ENCODE measurements around the gene CAPZA1. TPM values are rescaled to one million over a fixed set of nuclear protein-coding genes. Genes with fewer than 3 reads are reported as not detected.

Gene CAPZA1
- total and polyA plus RNA-seq, 4 experiments from 2014 or later = 149 to 296 (median 199) TPM

DNA sequence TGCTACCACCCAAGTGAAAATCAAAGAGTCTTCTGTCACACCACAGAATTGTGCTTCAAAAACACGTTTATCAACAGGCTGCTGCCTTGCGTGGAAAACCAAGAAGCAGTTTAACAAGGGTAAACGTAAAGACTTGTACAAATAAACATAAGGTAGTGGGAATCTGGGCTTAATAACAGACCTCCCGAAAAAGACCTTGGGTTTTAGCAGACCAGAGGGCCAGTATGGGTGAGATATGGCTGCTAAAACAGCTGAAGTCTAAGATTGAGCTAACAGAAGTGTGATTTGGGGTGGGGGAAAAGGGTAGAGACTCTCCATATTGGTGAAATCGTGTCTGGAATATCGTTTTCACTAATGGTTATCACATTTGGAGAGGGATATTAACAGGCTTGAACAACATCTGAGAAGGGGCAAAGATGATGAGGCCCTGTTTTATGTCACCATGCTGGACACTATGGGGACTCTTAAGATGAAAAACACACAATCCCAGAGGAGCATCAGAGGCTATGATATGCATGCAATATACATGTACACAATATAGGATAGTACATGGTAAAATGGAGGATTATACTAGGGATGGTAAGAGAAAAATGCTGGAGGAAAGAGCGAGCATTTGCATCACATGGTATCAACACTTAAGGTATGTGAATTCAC lies 56.2 kb downstream of the CAPZA1 start:
- H3K27me3 Mint-ChIP-seq = no peaks in the 10 kb centered on the region
- H3K4me1 ChIP-seq (ENCODE audit: insufficient read depth, low read length) = peaks cover 54% of the 10 kb centered on the region
- H3K36me3 Mint-ChIP-seq = peaks cover 12 to 26% of the 10 kb centered on the region in 2 donors
- H3K4me3 Mint-ChIP-seq = peak overlapping the region; percentile 75 to 97 (median 86)
- H3K9me3 ChIP-seq (ENCODE audit: control insufficient read depth in 1 of 2, low read length in 2 of 2) = no peaks in the 10 kb centered on the region
- peak overlapping the region; percentile 86 for H3K27ac ChIP-seq (ENCODE audit: low read depth, low read length)
- CTCF ChIA-PET (ENCODE audit: partially characterized antibody) = interaction anchor here (1.8 to 1.9 kb wide), 2 partner anchors 32 to 54 kb away, joined by 4 to 7 read pairs; no protein-coding TSS in a partner anchor
- no peak for DNase-seq
- peak overlapping the region; percentile 22 to 89 (median 87) for H3K27ac Mint-ChIP-seq
- H3K36me3 ChIP-seq (ENCODE audit: insufficient read depth, low read length) = peaks cover 3% of the 10 kb centered on the region
- no peaks in the 10 kb centered on the region for H3K9me3 Mint-ChIP-seq
- H3K4me1 Mint-ChIP-seq = peaks cover 43 to 69% (median 55%) of the 10 kb centered on the region in 4 donors
- intact Hi-C loops (cut with micrococcal nuclease) = loop anchor here (1.0 to 2.0 kb wide), 3 partner anchors 24 to 39 kb away; partner anchors contain the start of gene PPM1J
- POLR2A ChIA-PET (ENCODE audit: partially characterized antibody) = interaction anchor here (1.1 to 3.3 kb wide), 12 partner anchors 12 to 174 kb away, joined by 3 to 84 read pairs (median 11); partner anchors contain the start of genes CAPZA1, PPM1J and ST7L
- no peaks in the 10 kb centered on the region for H3K27me3 ChIP-seq (ENCODE audit: insufficient read depth, low read length)
- H3K4me3 ChIP-seq (ENCODE audit: low read length in 2 of 2) = peak overlapping the region; percentile 70 to 82

DNA sequence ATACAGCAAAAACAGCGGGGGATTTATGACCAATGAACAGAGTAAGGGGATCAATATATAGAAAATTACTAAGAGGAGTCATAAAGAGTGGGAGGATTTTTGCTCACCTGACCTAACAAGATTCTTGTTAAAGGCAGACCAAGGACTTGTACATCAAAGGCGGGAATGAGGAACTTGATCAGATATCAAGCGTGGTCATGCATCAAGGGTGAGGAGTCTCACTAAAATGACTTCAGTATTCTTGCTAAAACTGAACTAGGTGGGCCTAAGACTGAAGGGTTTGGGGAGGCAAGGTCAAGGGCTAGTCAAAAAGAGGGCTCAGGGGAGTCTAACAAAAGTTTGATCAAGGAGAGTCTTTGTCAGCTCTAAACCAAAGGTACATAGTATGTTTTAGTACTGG lies 56.9 kb downstream of the CAPZA1 start:
- Mint-ChIP-seq H3K4me1 (peaks cover 44 to 69% (median 55%) of the 10 kb centered on the region in 4 donors), H3K4me3 (peak overlapping the region; percentile 61 to 97 (median 85)), H3K36me3 (peaks cover 6 to 19% of the 10 kb centered on the region in 2 donors), H3K27ac (peak overlapping the region in 5 of 7 donors; percentile 1 to 85 (median 28)), H3K27me3 (no peaks in the 10 kb centered on the region), H3K9me3 (no peaks in the 10 kb centered on the region)
- H3K27ac ChIP-seq (ENCODE audit: low read depth, low read length) = no peak overlapping the region
- H3K4me3 ChIP-seq (ENCODE audit: low read length in 2 of 2) = no peak overlapping the region
- H3K4me1 ChIP-seq (ENCODE audit: insufficient read depth, low read length) = peaks cover 54% of the 10 kb centered on the region
- no peak for DNase-seq
- H3K9me3 ChIP-seq (ENCODE audit: control insufficient read depth in 1 of 2, low read length in 2 of 2) = no peaks in the 10 kb centered on the region
- ChIA-PET CTCF (ENCODE audit: partially characterized antibody) (interaction anchor here (1.9 kb wide), 1 partner anchor 31 kb away, joined by 4 read pairs; no protein-coding TSS in a partner anchor), POLR2A (ENCODE audit: partially characterized antibody) (interaction anchor here (3.3 kb wide), 1 partner anchor 58 kb away, joined by 84 read pairs; the partner anchor contains the start of genes CAPZA1 and ST7L)
- intact Hi-C loops (cut with micrococcal nuclease) = no loop called here
- H3K27me3 ChIP-seq (ENCODE audit: insufficient read depth, low read length) = no peaks in the 10 kb centered on the region
- no peaks in the 10 kb centered on the region for H3K36me3 ChIP-seq (ENCODE audit: insufficient read depth, low read length)

DNA sequence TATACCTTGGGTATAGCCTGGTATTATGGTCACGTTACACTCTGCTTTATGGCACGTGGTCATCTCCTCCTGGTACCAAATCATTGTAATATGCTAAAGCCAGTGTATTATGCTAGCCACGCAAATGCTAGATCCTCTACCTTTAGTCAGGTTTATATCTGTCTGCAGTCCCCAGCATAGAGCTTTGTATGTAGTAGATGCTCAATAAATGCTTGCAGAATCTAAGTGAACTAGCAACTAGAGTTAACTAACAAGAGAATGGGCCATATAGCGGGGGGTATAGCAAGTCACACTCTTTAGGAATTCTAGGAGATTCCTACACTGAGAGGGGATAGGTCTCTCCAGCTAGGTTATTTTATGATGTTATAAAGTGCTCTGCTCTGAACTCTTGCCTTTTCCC lies 57.9 kb downstream of the CAPZA1 start:
- Histone ChIP-seq H3K4me1 (ENCODE audit: insufficient read depth, low read length) (peaks cover 54% of the 10 kb centered on the region), H3K9me3 (ENCODE audit: control insufficient read depth in 1 of 2, low read length in 2 of 2) (no peaks in the 10 kb centered on the region), H3K27ac (ENCODE audit: low read depth, low read length) (no peak overlapping the region), H3K4me3 (ENCODE audit: low read length in 2 of 2) (no peak overlapping the region), H3K27me3 (ENCODE audit: insufficient read depth, low read length) (no peaks in the 10 kb centered on the region), H3K36me3 (ENCODE audit: insufficient read depth, low read length) (no peaks in the 10 kb centered on the region)
- no peaks in the 10 kb centered on the region for H3K27me3 Mint-ChIP-seq
- peaks cover 8 to 19% of the 10 kb centered on the region in 2 donors for H3K36me3 Mint-ChIP-seq
- no peaks in the 10 kb centered on the region for H3K9me3 Mint-ChIP-seq
- H3K4me3 Mint-ChIP-seq = no peak overlapping the region
- POLR2A ChIA-PET (ENCODE audit: partially characterized antibody) = interaction anchor here (0.7 kb wide), 1 partner anchor 58 kb away, joined by 3 read pairs; the partner anchor contains the start of gene CAPZA1
- peak overlapping the region in 2 of 7 donors; percentile 15 to 22 for H3K27ac Mint-ChIP-seq
- H3K4me1 Mint-ChIP-seq = peaks cover 46 to 65% (median 55%) of the 10 kb centered on the region in 4 donors
- intact Hi-C loops (cut with micrococcal nuclease) = no loop called here
- CTCF ChIA-PET (ENCODE audit: partially characterized antibody) = no interaction called here
- no peak for DNase-seq

GRCh38 chr1:112678605-112679004 lies 59.0 kb downstream of the CAPZA1 start:
- Histone ChIP-seq H3K27ac (ENCODE audit: low read depth, low read length) (no peak overlapping the region), H3K27me3 (ENCODE audit: insufficient read depth, low read length) (no peaks in the 10 kb centered on the region), H3K9me3 (ENCODE audit: control insufficient read depth in 1 of 2, low read length in 2 of 2) (no peaks in the 10 kb centered on the region), H3K4me3 (ENCODE audit: low read length in 2 of 2) (no peak overlapping the region), H3K4me1 (ENCODE audit: insufficient read depth, low read length) (peaks cover 48% of the 10 kb centered on the region), H3K36me3 (ENCODE audit: insufficient read depth, low read length) (no peaks in the 10 kb centered on the region)
- Mint-ChIP-seq H3K4me3 (no peak overlapping the region), H3K36me3 (peaks cover 9 to 18% of the 10 kb centered on the region in 2 donors), H3K27me3 (no peaks in the 10 kb centered on the region), H3K27ac (peak overlapping the region in 2 of 7 donors; percentile 40 to 48), H3K9me3 (no peaks in the 10 kb centered on the region), H3K4me1 (peaks cover 41 to 57% (median 49%) of the 10 kb centered on the region in 4 donors)
- intact Hi-C loops (cut with micrococcal nuclease) = no loop called here
- DNase-seq = no peak
- ChIA-PET POLR2A (ENCODE audit: partially characterized antibody) (no interaction called here), CTCF (ENCODE audit: partially characterized antibody) (no interaction called here)

- ChIA-PET CTCF (ENCODE audit: partially characterized antibody) (no interaction called here), POLR2A (ENCODE audit: partially characterized antibody) (interaction anchor here (1.5 kb wide), 1 partner anchor 68 kb away, joined by 3 read pairs; no protein-coding TSS in a partner anchor)
- H3K27ac Mint-ChIP-seq = peak overlapping the region in 3 of 7 donors; percentile 29 to 70 (median 52)
- no peak overlapping the region for H3K4me3 Mint-ChIP-seq
- H3K36me3 Mint-ChIP-seq = peaks cover 22 to 27% of the 10 kb centered on the region in 2 donors
- H3K4me1 ChIP-seq (ENCODE audit: insufficient read depth, low read length) = no peaks in the 10 kb centered on the region
- no peak overlapping the region for H3K27ac ChIP-seq (ENCODE audit: low read depth, low read length)
- H3K9me3 ChIP-seq (ENCODE audit: control insufficient read depth in 1 of 2, low read length in 2 of 2) = no peaks in the 10 kb centered on the region
- no peak for DNase-seq
- peaks cover 17% of the 10 kb centered on the region for H3K36me3 ChIP-seq (ENCODE audit: insufficient read depth, low read length)
- H3K4me1 Mint-ChIP-seq = peaks cover 7 to 17% (median 15%) of the 10 kb centered on the region in 4 donors
- H3K4me3 ChIP-seq (ENCODE audit: low read length in 2 of 2) = no peak overlapping the region
- no peaks in the 10 kb centered on the region for H3K27me3 ChIP-seq (ENCODE audit: insufficient read depth, low read length)
- H3K27me3 Mint-ChIP-seq = no peaks in the 10 kb centered on the region
- intact Hi-C loops (cut with micrococcal nuclease) = no loop called here
- H3K9me3 Mint-ChIP-seq = no peaks in the 10 kb centered on the region
Measured at GRCh38 chr1:112685913-112686312, 66.3 kb downstream of the CAPZA1 start.

DNA sequence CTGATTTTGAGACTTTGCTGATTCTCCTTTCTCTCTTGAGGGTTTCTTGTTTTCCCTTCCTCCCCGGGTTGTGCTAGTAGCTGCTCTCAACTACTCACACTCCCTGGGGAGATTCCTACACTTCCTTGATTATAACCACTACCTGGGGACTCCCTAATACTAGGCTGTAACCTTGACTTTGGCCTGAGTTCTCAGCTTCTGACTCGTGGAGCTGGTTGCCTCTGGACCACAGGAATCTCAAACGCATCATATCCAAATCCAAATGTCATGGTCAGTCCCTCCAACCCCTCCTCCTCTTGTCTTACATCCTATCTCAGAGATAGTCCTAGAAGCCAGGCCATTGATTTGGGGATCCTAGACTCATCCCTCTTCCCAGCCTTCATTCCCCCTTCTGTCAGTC lies 66.8 kb downstream of the CAPZA1 start:
- no peak for DNase-seq
- no peaks in the 10 kb centered on the region for H3K4me1 ChIP-seq (ENCODE audit: insufficient read depth, low read length)
- no peaks in the 10 kb centered on the region for H3K9me3 ChIP-seq (ENCODE audit: control insufficient read depth in 1 of 2, low read length in 2 of 2)
- H3K4me3 Mint-ChIP-seq = no peak overlapping the region
- no peak overlapping the region for H3K4me3 ChIP-seq (ENCODE audit: low read length in 2 of 2)
- ChIA-PET CTCF (ENCODE audit: partially characterized antibody) (no interaction called here), POLR2A (ENCODE audit: partially characterized antibody) (interaction anchor here (1.5 kb wide), 1 partner anchor 68 kb away, joined by 3 read pairs; no protein-coding TSS in a partner anchor)
- H3K27ac ChIP-seq (ENCODE audit: low read depth, low read length) = no peak overlapping the region
- H3K27me3 ChIP-seq (ENCODE audit: insufficient read depth, low read length) = no peaks in the 10 kb centered on the region
- H3K36me3 Mint-ChIP-seq = peaks cover 23 to 32% of the 10 kb centered on the region in 2 donors
- peaks cover 7 to 17% (median 15%) of the 10 kb centered on the region in 4 donors for H3K4me1 Mint-ChIP-seq
- intact Hi-C loops (cut with micrococcal nuclease) = no loop called here
- H3K27ac Mint-ChIP-seq = peak overlapping the region in 2 of 7 donors; percentile 52 to 58
- H3K9me3 Mint-ChIP-seq = no peaks in the 10 kb centered on the region
- H3K36me3 ChIP-seq (ENCODE audit: insufficient read depth, low read length) = peaks cover 19% of the 10 kb centered on the region
- no peaks in the 10 kb centered on the region for H3K27me3 Mint-ChIP-seq

DNA sequence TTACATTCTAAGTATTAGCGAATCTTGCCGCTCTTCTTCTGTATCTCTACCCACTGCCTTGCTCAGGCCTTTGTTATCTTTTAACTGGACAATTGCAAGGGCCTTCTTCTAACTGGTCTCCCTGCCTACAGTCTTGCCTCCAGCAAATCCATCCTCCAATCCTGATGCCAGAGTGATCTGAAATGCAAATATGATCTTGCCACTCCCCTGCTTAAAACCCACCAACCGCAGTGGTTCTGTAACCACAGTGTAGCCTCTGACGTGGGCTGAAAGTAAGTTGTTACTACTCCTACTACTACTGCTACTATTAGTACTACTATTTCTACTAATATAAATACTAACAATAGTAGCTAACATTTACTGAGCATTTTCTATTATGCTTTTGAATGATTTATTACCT lies 67.2 kb downstream of the CAPZA1 start:
- no peak overlapping the region for H3K4me3 ChIP-seq (ENCODE audit: low read length in 2 of 2)
- Mint-ChIP-seq H3K36me3 (peaks cover 27 to 36% of the 10 kb centered on the region in 2 donors), H3K4me1 (peaks cover 7 to 17% (median 14%) of the 10 kb centered on the region in 4 donors), H3K27ac (peak overlapping the region in 3 of 7 donors; percentile 1 to 58 (median 24)), H3K4me3 (no peak overlapping the region), H3K27me3 (no peaks in the 10 kb centered on the region), H3K9me3 (no peaks in the 10 kb centered on the region)
- H3K4me1 ChIP-seq (ENCODE audit: insufficient read depth, low read length) = no peaks in the 10 kb centered on the region
- no peaks in the 10 kb centered on the region for H3K9me3 ChIP-seq (ENCODE audit: control insufficient read depth in 1 of 2, low read length in 2 of 2)
- no peaks in the 10 kb centered on the region for H3K27me3 ChIP-seq (ENCODE audit: insufficient read depth, low read length)
- peaks cover 24% of the 10 kb centered on the region for H3K36me3 ChIP-seq (ENCODE audit: insufficient read depth, low read length)
- intact Hi-C loops (cut with micrococcal nuclease) = no loop called here
- no peak overlapping the region for H3K27ac ChIP-seq (ENCODE audit: low read depth, low read length)
- DNase-seq = no peak
- POLR2A ChIA-PET (ENCODE audit: partially characterized antibody) = interaction anchor here (1.5 kb wide), 1 partner anchor 69 kb away, joined by 3 read pairs; no protein-coding TSS in a partner anchor
- CTCF ChIA-PET (ENCODE audit: partially characterized antibody) = no interaction called here
